OCI-LY7 (cell line): ENCODE results near the gene NEK2. TPM values are rescaled to one million over a fixed set of nuclear protein-coding genes. Genes with fewer than 3 reads are reported as not detected.
"Not testable (repeated sequence)": the region's sequence is repeated elsewhere in the genome, so short reads cannot be mapped to it uniquely, and the experiment has no call there.

Experiments
- BruUV-seq: library from RNA; stranded (reverse); fragments of 400-500 nt; replicated peaks from 2 replicates; lab custom pipeline; 2021; lab: Mats Ljungman, UMichigan
- CTCF ChIA-PET: fragments of 300-600 bp; sonication (Branson Sonifier 250); formaldehyde crosslinking; loops from one replicate; lab custom pipeline; 2022; ENCODE audit warnings: antibody characterized with exemption; ENCODE audit not compliant: unreplicated experiment; lab: Charles Lee
- POLR2A ChIA-PET: fragments of 300-600 bp; sonication (Branson Sonifier 250); formaldehyde crosslinking; loops from one replicate; lab custom pipeline; 2022; ENCODE audit warnings: antibody characterized with exemption; lab: Charles Lee
- DNase-seq: peaks from one replicate; pipeline ENCODE4 v3.0.0-alpha.2; 2015; ENCODE audit warnings: low spot score
- H2AFZ ChIP-seq: fragments of 200-600 bp; sonication (generic), shearing (Covaris generic); 2 replicates; pipeline ENCODE4 v1.6.1; 2014; ENCODE audit warnings: mild to moderate bottlenecking, antibody characterized with exemption, low read length, moderate library complexity
- H3K27ac ChIP-seq: fragments of 200-600 bp; sonication (generic); 2 replicates; pipeline ENCODE4 v1.5.1; 2014; ENCODE audit warnings: mixed run types, low read depth, mild to moderate bottlenecking, moderate library complexity, low read length, inconsistent platforms; ENCODE audit not compliant: poor library complexity, severe bottlenecking
- H3K36me3 ChIP-seq: fragments of 200-600 bp; sonication (generic); 2 replicates; pipeline ENCODE4 v1.6.1; 2014; ENCODE audit warnings: mild to moderate bottlenecking, antibody characterized with exemption, low read length, moderate library complexity, mixed read lengths; ENCODE audit not compliant: insufficient read depth
- H3K4me1 ChIP-seq: fragments of 200-600 bp; sonication (generic); 2 replicates; pipeline ENCODE4 v1.5.1; 2014; ENCODE audit warnings: mild to moderate bottlenecking, low read length; ENCODE audit not compliant: insufficient read depth, poor library complexity, severe bottlenecking
- H3K4me2 ChIP-seq: fragments of 200-600 bp; sonication (generic); 2 replicates; pipeline ENCODE4 v1.6.1; 2014; ENCODE audit warnings: mild to moderate bottlenecking, low read length
- H3K4me3 ChIP-seq: fragments of 200-600 bp; sonication (generic); 2 replicates; pipeline ENCODE4 v1.5.1; 2014; ENCODE audit warnings: mild to moderate bottlenecking, low read depth, low read length; ENCODE audit not compliant: poor library complexity, severe bottlenecking
- H3K79me2 ChIP-seq: fragments of 200-600 bp; sonication (generic); 2 replicates; pipeline ENCODE4 v1.6.1; 2016; ENCODE audit warnings: low read depth, mild to moderate bottlenecking, low read length, moderate library complexity, mixed read lengths; ENCODE audit not compliant: insufficient read depth
- H3K9me2 ChIP-seq: fragments of 200-600 bp; sonication (generic); 2 replicates; pipeline ENCODE4 v1.6.1; 2016; ENCODE audit warnings: mild to moderate bottlenecking, low read length, mixed read lengths; ENCODE audit not compliant: insufficient read depth
- H3K9me3 ChIP-seq: fragments of 200-600 bp; sonication (generic); 2 replicates; pipeline ENCODE4 v1.6.1; 2014; ENCODE audit warnings: mild to moderate bottlenecking, mixed run types, low read length, mixed read lengths
- H4K20me1 ChIP-seq: fragments of 200-600 bp; sonication (generic); 2 replicates; pipeline ENCODE4 v1.6.1; 2014; ENCODE audit warnings: mild to moderate bottlenecking, antibody characterized with exemption, low read length, moderate library complexity, mixed read lengths; ENCODE audit not compliant: insufficient read depth
- CTCF ChIP-seq: fragments of 200-600 bp; sonication (generic); conservative IDR thresholded peaks from 2 replicates; pipeline ENCODE4 v1.5.1; 2014; ENCODE audit warnings: mild to moderate bottlenecking, antibody characterized with exemption, low read length, moderate library complexity, mixed read lengths
- EZH2phosphoT487 ChIP-seq: fragments of 200-600 bp; sonication (generic); IDR thresholded peaks from 2 replicates; pipeline ENCODE4 v1.6.1; 2018; ENCODE audit warnings: low read depth, borderline replicate concordance, mild to moderate bottlenecking, mixed run types, antibody characterized with exemption, low read length, moderate library complexity, mixed read lengths
- intact Hi-C: fragments of 100-400 bp; cut with micrococcal nuclease; formaldehyde crosslinking; loops from one replicate; pipeline ENCODE4 v1.10.0; 2022; ENCODE audit not compliant: unreplicated experiment
- total RNA-seq, 2 experiments: library from RNA; depleted of rRNA in 1 of 2; stranded (reverse); fragments of >200 nt in 1 of 2; shearing (Covaris generic) in 1 of 2; gene quantifications; 2 replicates each; pipeline ENCODE4 v1.2.3, GENCODE V29; 2014 to 2022

NEK2 gene
- total RNA-seq, 2 experiments from 2014 or later, result 55.9 to 69.0 TPM

- Histone ChIP-seq H3K4me2 (no peak overlapping the region), H3K36me3 (no peaks in the 10 kb centered on the region), H4K20me1 (no peaks in the 10 kb centered on the region), H3K4me3 (no peak overlapping the region), H3K9me3 (no peaks in the 10 kb centered on the region), H2AFZ (no peak overlapping the region), H3K79me2 (no peaks in the 10 kb centered on the region), H3K4me1 (peaks cover 6% of the 10 kb centered on the region), H3K27ac (no peak overlapping the region), H3K9me2 (no peaks in the 10 kb centered on the region)
- DNase-seq, result no peak
- BruUV-seq, result no TSS peak
- CTCF ChIA-PET, result interaction anchor here (0.6 to 1.2 kb wide), 2 partner anchors 10 to 42 kb away, joined by 3 read pairs; no protein-coding TSS in a partner anchor
- TF ChIP-seq EZH2phosphoT487, result no peak
- no peak for TF ChIP-seq CTCF
- POLR2A ChIA-PET, result interaction anchor here (0.8 kb wide), 1 partner anchor 322 kb away, joined by 3 read pairs; no protein-coding TSS in a partner anchor
- intact Hi-C loops, result no loop called here
These were observed 27.7 kb downstream of the NEK2 start for GRCh38 chr1:211647711-211648121.

GRCh38 chr1:211646566-211646965 lies 28.9 kb downstream of the NEK2 start:
- H3K79me2 ChIP-seq, result no peaks in the 10 kb centered on the region
- no peak overlapping the region for H3K4me2 ChIP-seq
- no TSS peak for BruUV-seq
- no peak overlapping the region for H3K27ac ChIP-seq
- no peaks in the 10 kb centered on the region for H3K9me3 ChIP-seq
- no peak overlapping the region for H3K4me3 ChIP-seq
- TF ChIP-seq CTCF (no peak), EZH2phosphoT487 (no peak)
- ChIA-PET POLR2A (interaction anchor here (0.5 kb wide), 1 partner anchor 32 kb away, joined by 6 read pairs; no protein-coding TSS in a partner anchor), CTCF (no interaction called here)
- H3K4me1 ChIP-seq, result peaks cover 6% of the 10 kb centered on the region
- no peaks in the 10 kb centered on the region for H3K36me3 ChIP-seq
- H4K20me1 ChIP-seq, result no peaks in the 10 kb centered on the region
- no peaks in the 10 kb centered on the region for H3K9me2 ChIP-seq
- no peak overlapping the region for H2AFZ ChIP-seq
- intact Hi-C loops, result no loop called here
- DNase-seq, result no peak

GRCh38 chr1:211645601-211646000 lies 29.8 kb downstream of the NEK2 start:
- H3K4me3 ChIP-seq, H3K9me3 ChIP-seq, H3K79me2 ChIP-seq, DNase-seq, CTCF ChIA-PET, intact Hi-C loops, H2AFZ ChIP-seq, H3K9me2 ChIP-seq, BruUV-seq, H3K27ac ChIP-seq, H3K36me3 ChIP-seq, H3K4me1 ChIP-seq, H4K20me1 ChIP-seq, H3K4me2 ChIP-seq: not testable (repeated sequence)
- POLR2A ChIA-PET, result interaction anchor here (0.6 kb wide), 1 partner anchor 1567 kb away, joined by 3 read pairs; no protein-coding TSS in a partner anchor
